Activated T-cell treated with anti-CD3 and anti-CD28 coated beads for 24 hours (primary cell): Measurements from ENCODE around the gene ANKRD50.

ENCODE experiments used
- DNase-seq: peaks from one replicate; pipeline ENCODE4 v3.0.0-alpha.2; 2020; ENCODE audit warnings: low read depth

Gene ANKRD50

DNA sequence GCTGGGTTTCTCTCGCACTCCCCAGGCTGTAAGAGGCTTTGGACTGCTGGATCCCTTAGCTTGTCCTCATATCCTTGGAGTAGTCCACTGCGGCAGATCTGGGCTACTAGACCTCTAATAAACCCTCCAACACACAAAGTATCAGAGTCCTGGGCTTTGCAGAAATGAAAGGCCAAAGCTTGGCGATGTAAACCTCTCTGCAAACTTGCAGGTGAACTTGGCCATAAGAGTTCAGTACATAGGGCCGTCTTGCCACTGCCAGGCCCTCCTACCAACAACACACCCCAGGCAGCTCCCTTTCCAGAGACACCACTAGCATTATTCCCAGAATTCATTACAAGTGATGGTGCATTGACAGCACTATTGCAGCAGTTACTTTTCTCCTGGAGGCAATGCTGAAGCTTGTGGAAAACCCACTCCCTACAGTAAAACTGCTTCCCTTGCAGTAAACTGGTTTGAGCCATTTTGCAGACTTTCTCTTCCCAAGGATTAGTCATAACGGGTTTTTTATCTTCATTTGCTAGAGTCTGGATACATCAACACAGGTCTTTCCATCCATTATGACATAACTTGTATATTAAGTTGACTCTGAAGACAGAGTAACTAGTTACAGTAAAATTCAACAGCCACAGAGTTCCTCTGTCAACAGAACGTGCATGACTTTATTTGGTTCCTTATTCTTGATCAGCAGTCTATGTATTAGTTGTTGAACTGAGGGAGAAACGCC is 2.4 kb downstream of the ANKRD50 start:
- DNase-seq: no peak

DNA sequence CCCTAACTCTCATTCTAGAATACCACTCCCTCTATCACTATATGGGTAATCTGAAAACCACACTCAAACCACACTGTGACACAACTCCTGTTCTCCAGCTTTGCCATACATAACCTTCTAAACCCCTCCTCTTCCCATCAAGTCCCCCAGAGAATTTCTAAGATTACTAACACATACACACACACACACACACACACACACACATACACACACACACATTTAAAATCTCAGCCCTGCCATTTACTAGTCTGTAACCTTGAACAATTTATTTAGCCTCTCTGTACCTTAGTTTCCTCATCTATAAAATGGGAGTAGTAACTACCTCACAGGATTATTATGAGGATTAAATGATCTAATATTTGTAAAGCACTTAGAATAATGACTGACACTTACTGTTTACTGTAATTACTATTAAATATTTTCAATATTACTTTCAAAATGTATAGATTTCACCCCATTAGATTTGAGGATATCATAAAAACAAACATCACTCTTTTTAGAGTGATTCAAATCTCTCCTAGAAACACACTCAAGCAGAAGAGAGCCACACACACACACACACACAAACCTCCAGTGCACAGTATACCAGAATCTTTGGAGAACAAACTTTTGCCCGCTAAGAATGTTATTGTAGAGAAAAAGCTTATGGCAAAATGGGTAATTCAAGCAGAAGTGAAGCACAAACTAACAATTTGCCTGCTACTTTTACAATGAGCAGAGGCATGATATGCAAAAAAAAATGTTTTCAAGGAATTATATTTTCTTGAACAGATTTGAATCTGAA is 3.8 kb downstream of the ANKRD50 start:
- DNase-seq: no peak

- no peak for DNase-seq
Observed at GRCh38 chr4:124705393-124705792, 7.1 kb downstream of the ANKRD50 start.

DNA sequence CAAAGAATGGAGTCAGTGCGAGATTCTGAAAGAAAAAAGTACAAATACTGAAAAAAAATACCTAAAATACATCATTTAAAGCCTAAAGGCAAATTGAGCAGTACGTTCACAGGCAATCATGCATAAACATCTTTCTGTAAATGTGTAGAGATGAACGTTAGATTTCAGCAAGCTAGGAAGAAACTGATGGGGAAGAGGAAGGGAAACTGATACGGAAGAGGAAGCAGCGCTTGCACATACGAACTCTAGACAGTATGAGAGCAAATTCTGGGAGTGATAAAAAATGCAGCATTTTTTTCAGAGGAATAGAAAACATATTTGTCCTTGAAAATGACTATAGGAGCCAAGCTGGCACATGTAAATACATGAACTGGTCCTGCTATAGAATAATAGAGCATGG is 9.4 kb downstream of the ANKRD50 start:
- no peak for DNase-seq

DNA sequence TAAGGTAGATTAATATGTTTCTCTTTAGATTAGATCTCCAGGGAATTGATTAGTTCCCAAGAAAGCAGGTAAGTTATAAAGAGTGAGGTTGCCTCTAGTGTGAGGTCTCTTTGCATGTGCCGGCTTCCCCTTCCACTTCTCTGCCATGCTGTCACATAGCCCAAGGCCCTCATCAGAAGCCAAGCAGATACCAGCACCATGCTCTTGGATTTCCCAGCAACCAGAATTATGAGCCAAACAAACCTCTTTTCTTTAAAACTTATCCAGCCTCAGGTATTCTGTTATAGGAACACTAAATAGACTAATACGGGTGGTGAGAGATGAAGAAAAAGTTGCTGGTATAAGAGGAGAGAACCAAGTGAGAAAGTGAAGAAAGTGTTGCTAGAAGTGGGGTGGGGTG is 15.1 kb downstream of the ANKRD50 start:
- DNase-seq: no peak

- no peak for DNase-seq
Observed at GRCh38 chr4:124696182-124696581, 16.4 kb downstream of the ANKRD50 start.

GRCh38 chr4:124694946-124695598 is 17.5 kb downstream of the ANKRD50 start:
- DNase-seq: no peak

GRCh38 chr4:124694306-124694705 is 18.2 kb downstream of the ANKRD50 start:
- no peak for DNase-seq

GRCh38 chr4:124691801-124692200 is 20.7 kb downstream of the ANKRD50 start:
- DNase-seq: no peak

DNA sequence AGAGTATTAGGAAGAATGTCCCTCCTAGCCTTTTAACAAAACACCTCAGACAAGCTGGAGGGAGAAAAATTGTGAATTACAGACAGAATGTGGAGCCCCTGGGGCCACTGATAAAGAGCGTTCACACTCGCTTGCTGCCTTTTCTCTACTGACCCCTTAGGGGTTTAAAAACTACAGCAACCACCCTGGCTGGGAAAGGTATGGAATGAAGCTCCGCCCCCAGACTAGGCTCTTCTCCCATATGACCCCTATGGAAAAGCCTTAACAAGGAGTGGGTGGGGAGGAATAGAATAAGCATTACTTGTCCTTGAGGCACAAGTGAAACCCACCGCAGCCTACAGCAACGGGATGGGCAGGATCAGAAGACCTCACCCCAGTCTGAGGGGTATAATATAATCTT is 26.3 kb downstream of the ANKRD50 start:
- DNase-seq: no peak

- DNase-seq: no peak
Observed at GRCh38 chr4:124685851-124686250, 26.7 kb downstream of the ANKRD50 start.

GRCh38 chr4:124684301-124684700 is 28.2 kb downstream of the ANKRD50 start:
- no peak for DNase-seq

DNA sequence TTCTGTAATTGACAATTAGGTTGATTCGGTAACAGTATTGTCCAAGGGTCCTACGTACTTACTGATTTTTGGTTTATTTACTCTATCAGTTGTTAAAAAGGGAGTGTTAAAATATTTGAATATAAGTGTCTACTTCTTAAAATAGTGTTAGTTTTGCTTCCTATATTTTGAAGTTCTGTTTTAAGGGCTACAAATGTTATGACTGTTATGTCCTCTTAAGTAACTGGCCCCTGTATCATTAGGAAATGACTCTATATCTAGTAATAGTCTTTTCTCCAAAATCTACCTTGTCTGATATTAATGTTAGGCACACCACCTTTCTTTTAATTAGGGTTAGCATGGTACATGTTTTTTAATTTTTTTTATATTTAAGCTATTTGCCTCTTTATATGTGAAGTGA is 30.1 kb downstream of the ANKRD50 start:
- DNase-seq: no peak

- DNase-seq: no peak
Observed at GRCh38 chr4:124666496-124666895, 46.0 kb downstream of the ANKRD50 start.

DNA sequence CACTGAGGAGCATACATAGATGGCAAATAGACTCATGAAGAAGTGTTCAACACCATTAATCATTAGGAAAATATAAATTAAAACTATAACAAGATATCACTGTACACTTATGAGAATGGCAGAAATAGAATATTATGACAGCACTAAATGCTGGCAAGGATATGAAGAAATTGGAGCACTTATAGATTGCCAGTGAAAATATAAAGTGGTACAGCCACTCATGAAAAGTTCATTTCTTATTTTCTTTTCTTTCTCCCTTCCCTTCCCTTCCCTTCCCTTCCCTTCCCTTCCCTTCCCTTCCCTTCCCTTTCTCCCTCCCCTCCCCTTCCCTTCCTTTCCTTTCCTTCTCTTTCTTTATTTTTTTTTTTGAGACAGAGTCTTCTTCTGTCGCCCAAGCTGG is 53.7 kb downstream of the ANKRD50 start:
- no peak for DNase-seq

- no peak for DNase-seq
Observed at GRCh38 chr4:124650614-124651013, 61.9 kb downstream of the ANKRD50 start.

DNA sequence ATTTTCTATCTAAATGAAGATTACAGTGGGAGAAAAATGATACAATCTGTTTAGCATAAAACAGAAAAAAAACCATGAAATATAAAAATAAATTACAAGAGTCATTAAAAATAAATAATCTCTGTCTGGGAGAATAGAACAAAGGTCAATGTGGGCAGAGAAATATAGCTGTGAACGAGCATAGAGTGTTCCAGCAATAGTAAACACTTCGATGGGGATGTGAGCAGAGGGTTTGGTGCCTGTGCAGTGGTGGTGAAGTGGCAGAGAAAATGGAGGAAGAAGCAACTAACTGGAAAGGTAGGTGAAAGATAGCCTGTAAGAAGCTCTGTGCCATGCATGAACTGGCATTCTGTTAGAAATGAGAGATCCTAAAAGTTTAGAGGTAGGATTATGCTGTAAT is 64.9 kb downstream of the ANKRD50 start:
- DNase-seq: no peak

DNA sequence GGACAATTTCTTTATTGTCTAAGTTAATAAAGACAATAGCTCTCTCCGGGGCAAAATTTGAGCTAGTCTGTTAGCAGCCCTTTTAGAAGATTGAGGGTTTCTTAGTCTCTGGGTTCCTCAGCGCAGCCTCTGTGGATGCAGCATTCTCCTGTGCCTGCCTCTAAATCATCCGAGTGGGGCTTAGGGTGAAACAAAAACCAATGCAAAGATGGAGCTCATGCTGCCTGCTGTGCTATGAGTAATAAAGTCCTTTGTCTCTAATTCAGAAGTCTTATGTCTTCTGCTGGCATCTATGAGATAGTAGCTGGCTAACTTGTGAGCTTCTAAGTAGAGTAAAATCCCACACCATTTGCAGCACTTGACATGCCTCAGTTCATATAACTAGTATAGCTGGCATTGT is 67.9 kb downstream of the ANKRD50 start:
- no peak for DNase-seq

DNA sequence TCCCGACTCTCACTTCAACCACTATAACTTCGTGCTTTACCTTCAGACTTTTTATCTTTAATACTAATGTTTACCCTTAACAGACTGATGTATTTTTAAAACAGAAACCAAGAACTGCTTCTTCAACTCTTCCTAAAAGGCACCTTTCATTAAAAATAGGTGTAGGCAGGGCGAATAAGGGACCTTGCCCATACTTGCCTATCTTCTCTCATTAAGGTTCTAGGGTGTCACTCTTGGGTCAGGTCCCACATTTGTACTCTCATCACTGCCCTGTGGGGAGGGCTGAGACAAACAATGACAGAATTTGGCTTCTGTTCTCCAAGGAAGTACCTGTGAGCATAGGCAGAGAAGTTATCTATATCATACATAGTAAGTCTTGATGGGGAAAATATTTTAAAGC is 69.7 kb downstream of the ANKRD50 start:
- DNase-seq: no peak

DNA sequence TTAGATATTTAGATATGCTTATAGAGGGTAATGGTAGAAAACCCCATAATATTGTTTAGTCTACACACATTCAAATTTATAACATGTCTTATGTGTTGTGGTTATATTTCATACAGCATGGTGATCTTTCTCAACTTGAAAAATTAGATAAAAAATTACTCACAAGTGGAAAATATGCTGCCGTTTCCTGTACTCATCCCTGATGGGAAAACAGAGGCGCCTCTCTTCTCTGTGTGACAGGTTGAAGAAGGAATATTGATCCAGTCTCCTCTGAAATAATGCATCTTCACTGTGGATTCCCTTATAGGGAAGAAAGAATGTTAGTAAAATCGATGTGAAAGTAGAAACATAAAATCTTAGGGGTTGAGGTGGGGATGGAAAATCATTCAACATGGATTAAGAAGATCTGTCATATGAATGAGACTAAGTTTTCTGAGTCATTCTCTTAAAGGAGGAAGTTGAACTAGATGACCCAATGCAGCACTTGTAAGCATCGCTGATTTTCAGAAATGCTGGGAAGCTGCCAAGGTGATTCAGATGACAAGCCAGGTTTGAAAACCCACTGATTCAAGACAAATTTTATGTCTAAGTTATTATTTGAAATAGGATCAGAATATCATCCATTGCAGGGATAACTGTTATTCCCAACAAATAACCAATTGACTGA is 70.7 kb downstream of the ANKRD50 start:
- DNase-seq: no peak

DNA sequence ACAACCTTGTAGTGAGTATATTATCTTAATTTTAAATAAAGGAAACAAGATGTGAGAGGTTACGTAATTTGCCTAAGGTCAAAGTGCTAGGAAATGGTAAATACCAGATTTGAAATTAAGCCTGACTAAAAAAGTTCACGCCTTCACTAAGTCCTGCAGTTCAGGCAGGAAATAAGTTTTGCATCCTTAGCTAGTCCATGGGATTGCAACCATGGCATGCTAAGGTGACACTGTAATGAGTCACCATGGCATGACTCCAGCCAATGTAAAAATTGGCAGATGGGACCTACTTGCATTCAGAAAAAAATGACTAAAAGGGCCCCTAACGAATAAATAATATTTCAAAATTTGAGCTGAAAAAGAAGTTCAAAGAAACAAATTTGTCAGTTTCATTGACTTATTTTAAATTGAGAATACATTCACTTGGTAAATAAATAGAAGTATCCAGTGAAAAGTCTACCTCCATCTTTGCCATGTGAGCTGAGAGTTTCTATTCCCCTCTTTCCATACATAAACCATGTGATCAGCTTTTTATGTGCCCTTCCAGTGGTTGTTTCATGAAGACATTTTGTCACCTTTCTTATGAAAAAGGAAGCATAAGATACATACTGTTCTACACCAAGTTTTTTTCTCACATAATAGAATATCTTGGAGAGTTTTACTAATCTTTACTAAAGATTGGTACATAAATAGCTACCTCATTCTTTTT is 72.4 kb downstream of the ANKRD50 start:
- DNase-seq: no peak

- DNase-seq: no peak
Observed at GRCh38 chr4:124637321-124637720, 75.2 kb downstream of the ANKRD50 start.
